Renal cortex interstitium (tissue), 11 donors: ENCODE data around the gene TPST1. TPM values are rescaled to one million over a fixed set of nuclear protein-coding genes. Genes with fewer than 3 reads are reported as not detected.
"Not testable (repeated sequence)": the region's sequence is repeated elsewhere in the genome, so short reads cannot be mapped to it uniquely, and the experiment has no call there.

Source experiments
- DNase-seq, 11 donors: peaks; one replicate each; pipeline ENCODE4 v3.0.0-alpha.2; 2013; ENCODE audit warnings: low read depth in 9 of 11, low spot score in 4 of 11; ENCODE audit errors: extremely low read depth in 1 of 11
- polyA plus RNA-seq, 3 donors: library from polyadenylated mRNA; unstranded; fragments of 120-200 nt; gene quantifications; one replicate each; pipeline ENCODE4 v1.2.1, GENCODE V29; 2013; ENCODE audit not compliant: insufficient read length in 3 of 3

The TPST1 gene
- polyA plus RNA-seq, 3 donors, result 40.8 to 43.6 (median 41.8) TPM

DNA sequence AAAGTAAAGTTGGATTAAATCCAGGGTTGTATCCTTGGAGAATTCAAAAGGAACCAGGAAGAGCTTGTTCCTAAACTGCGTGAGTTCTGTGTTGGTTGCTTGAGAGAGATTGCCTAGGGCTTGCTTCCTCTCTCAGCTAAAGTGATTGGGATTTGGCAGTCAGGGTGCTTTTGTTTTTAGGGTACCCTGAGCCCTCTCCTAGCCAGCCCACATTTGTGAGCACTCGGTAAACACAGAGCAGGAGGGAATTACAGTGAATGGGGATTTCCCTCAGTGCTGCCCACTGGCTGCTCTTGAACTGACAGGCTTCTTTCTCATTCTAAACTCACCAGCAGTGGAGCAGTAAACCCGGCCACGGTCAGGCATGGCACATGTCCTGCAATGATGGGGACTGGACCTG, 146.9 kb downstream of the TPST1 start:
- no peak for DNase-seq

DNA sequence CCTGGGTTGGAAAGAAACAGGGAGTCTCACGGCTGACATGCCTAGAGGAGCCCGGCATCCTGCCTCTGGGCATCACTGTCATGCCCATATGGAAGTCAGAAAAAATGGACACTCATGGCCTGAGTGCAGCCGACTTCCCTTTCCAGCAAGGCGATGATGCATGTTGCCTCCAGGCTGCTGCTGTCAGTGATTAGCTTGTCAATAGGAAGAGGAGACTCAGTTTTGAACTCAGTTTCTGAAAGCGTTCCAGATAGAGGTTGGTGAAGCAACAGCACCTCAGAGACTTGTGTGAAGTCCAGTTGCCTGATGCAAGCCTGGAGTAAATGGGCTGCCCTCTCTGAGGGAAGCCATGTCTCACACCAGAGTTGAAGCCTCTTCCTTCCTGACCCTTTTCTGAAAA, 148.4 kb downstream of the TPST1 start:
- DNase-seq, result no peak

GRCh38 chr7:66355756-66356155, 150.6 kb downstream of the TPST1 start:
- no peak for DNase-seq

DNA sequence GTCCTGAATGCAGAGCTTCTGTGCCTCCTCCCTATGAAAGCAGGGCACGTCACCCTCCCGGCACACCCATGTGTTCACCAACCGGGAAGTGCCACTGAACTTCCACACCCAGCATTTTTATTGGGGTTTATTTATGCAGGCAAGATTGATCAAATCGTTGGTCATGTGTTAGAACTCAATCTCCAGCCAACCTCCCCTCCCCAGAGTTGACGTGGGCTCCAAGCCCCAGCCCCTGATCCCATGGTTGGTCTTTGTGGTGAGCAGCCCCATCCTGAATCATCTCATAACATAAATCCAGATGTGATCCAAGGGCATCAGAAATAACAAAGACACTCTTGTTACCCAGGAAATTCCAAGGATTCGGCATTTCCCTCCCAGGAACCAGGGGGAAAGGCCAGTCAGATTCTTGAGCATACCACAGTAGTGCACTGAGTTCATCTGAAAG, 151.2 kb downstream of the TPST1 start:
- DNase-seq, result no peak

DNA sequence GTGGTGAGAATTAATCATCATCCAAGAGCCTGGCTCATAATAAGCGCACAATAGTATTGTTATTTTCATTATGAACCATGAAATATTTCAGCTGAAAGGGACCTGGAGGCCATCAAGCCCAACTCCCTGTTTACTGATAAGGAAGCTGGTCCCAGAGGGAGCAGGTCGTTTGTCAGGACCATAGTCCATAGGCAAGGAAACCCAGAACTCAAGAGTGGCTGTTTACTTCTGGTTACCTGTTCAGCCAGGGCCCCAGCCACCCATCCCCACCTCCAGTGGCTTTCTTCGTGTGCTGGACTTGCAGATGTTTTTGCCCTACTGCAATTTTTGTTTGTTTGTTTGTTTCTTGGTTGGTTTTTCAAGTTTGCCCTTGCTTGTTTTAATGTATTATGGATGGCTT, 152.0 kb downstream of the TPST1 start:
- DNase-seq, result no peak

DNA sequence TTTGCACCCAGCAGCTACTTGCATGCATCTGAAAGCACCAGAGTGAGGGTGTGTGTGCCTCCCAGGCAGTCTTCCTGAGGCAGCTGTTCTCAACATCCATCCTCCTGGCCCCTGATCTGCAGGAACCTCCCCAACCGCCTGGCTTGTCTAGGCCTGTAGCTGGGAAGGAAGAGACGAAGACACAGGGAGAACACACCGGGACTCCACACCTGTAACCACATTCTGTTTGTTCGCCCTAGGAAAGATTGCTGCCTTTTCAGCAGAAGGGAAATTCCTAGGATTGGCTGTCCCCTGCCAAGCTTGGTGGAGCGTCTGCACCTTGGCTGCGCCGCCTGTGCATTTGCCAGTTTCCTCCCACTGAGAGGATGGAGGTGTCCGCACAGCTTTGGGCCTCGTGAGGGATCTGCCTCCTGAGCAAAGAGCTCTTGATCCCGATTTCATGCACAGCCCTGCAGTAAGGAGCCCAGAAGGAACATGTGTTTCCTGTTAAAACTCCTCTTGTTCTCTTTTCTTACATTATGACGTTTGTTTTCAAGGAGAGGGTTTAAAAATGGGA, 154.6 kb downstream of the TPST1 start:
- no peak for DNase-seq

DNA sequence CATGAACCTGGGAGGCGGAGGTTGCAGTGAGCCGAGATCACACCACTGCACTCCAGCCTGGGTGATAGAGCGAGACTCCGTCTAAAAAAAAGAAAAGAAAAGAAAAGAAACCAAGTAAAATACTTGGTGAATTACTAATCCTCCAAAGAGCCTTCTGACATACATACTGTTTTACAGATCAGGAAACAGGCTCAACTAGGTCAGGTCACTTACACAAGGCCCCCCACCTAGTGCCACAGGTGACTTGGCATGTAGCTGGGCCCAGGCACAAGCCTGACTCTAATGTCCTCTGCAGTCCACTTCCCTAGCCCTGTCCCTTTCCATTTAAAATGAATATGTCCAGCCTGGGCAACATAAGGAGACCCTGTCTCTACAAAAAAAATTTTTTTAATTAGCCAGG, 157.0 kb downstream of the TPST1 start:
- DNase-seq, result no peak

DNA sequence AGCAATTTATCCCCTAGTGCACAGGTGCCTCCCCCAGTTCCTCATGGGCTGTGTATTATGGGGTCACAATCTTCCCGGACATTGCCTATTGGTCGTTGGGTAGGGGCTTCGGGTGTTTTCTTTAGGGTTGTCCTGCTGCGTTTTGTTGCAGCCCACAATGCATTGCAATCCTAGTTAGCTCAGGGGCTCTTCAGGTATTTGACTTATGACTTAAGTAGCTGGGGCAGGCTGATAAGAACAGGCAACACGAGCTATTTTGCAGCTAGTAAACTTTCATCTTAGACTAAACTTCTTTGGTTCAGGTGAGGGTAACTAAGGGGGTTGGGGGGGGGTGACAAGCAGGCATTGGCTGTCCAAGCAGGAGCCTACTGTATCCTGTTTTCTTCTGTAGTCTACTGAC, 158.5 kb downstream of the TPST1 start:
- DNase-seq, result no peak

DNA sequence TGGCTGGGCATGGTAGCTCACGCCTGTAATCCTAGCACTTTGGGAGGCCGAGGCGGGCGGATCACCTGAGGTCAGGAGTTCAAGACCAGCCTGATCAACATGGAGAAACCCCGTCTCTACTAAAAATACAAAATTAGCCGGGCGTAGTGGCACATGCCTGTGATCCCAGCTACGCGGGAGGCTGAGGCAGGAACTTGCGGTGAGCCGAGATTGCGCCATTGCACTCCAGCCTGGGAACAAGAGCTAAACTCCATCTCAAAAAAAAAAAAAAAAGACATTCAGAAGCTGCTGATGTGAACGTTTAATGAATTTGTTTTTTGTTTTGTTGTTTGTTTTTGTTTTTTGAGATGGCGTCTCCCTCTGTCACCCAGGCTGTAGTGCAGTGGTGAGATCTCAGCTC, 159.9 kb downstream of the TPST1 start:
- not testable (repeated sequence) for DNase-seq

DNA sequence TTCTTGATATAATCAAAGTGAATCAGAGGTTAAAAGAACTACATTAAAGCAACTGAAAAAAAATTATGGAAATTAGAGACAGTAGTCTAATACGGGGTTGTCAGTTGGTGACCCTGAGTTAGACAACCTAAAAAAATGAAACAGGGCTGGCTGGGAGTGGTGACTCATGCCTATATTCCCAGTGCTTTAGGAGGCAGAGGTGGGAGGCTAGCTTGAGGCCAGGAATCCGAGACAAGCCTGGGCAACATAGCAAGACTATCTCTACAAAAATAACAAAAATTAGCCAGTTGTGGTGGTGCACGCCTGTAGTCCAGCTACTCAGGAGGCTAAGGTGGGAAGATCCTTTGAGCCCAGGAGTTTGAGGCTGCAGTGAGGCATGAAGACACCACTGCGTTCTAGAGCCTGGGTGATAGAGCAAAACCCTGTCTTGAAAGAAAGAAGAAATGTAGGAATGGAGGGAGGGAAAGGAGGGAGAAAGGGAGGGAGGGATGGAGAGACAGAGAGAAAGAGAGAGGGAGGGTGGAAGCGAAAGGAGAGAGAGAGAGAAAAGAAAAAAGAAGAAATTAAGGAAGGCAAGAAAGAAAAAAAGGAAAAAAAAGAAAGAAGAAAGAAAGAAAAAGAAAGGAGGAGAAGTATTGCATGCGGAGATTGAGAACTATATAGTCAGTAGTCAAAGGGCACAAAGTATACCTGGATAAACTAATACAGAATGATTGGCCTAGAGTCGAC, 166.1 kb downstream of the TPST1 start:
- no peak for DNase-seq

GRCh38 chr7:66374141-66374840, 169.2 kb downstream of the TPST1 start:
- DNase-seq, result not testable (repeated sequence)

- DNase-seq, result no peak
Observed at GRCh38 chr7:66376264-66376945, 171.3 kb downstream of the TPST1 start.

GRCh38 chr7:66377045-66377444, 171.9 kb downstream of the TPST1 start:
- no peak for DNase-seq

GRCh38 chr7:66377714-66378113, 172.6 kb downstream of the TPST1 start:
- DNase-seq, result no peak

DNA sequence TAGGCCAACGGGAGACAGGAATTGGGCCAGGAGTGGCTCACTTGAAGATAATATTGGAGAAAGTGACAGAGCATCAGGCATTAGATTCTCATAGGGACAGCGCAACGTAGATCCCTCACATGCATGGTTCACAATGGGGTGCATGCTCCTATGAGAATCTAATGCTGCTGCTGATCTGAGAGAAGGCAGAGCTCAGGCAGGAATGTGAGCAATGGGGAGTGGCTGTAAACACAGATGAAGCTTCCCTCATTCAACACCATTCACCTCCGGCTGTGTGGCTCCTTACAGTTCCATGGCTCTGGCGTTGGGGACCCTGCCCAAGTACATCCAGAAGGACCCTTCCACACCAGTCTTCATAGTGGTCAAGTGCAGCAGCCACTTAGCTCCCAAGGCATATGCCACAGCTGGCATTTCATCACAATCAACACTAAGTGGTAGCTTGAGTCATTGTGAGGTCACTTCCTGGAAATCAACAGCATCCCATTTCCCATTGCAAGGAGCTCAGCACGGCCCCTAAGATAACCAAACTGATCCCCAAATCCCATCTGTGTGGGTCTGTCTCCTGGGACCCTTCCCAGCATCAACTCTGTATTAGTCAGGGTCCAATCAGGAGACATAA, 174.5 kb downstream of the TPST1 start:
- DNase-seq, result no peak

DNA sequence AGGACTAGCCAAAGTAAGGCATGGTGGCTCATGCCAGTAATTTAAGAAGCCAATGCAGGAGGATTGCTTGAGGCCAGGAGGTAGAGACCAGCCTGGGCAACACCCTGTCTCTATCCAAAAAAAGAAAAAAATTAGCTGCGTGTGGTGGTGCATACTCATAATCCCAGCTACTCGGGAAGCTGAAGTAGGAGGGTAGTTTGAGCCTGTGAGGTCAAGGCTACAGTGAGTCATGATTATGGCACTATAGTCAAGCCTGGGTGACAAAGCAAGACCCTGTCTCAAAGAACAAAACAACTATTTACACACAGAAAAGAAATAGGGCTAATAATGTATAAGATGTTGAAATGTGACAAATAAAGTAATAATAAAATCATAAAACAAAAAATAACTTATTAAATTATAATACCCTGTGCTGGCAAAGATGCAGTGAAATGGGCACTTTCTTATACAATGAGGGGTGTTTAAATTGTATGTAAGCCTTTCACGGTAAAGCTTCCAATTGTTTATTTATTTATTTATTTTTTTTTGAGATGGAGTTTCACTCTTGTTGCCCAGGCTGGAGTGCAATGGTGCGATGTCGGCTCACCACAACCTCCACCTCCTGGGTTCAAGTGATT, 175.2 kb downstream of the TPST1 start:
- DNase-seq, result no peak

- not testable (repeated sequence) for DNase-seq
Observed at GRCh38 chr7:66382182-66382923, 177.2 kb downstream of the TPST1 start.

GRCh38 chr7:66385191-66385905, 180.2 kb downstream of the TPST1 start:
- not testable (repeated sequence) for DNase-seq
